UCSD-AML1 (cell line): ENCODE data around the gene DEF6.

ENCODE experiments used
- DNase-seq: peaks from one replicate; lab custom pipeline; 2025; ENCODE audit not compliant: unreplicated experiment; lab: John Stamatoyannopoulos, UW

Gene DEF6, protein sequence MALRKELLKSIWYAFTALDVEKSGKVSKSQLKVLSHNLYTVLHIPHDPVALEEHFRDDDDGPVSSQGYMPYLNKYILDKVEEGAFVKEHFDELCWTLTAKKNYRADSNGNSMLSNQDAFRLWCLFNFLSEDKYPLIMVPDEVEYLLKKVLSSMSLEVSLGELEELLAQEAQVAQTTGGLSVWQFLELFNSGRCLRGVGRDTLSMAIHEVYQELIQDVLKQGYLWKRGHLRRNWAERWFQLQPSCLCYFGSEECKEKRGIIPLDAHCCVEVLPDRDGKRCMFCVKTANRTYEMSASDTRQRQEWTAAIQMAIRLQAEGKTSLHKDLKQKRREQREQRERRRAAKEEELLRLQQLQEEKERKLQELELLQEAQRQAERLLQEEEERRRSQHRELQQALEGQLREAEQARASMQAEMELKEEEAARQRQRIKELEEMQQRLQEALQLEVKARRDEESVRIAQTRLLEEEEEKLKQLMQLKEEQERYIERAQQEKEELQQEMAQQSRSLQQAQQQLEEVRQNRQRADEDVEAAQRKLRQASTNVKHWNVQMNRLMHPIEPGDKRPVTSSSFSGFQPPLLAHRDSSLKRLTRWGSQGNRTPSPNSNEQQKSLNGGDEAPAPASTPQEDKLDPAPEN

DNA sequence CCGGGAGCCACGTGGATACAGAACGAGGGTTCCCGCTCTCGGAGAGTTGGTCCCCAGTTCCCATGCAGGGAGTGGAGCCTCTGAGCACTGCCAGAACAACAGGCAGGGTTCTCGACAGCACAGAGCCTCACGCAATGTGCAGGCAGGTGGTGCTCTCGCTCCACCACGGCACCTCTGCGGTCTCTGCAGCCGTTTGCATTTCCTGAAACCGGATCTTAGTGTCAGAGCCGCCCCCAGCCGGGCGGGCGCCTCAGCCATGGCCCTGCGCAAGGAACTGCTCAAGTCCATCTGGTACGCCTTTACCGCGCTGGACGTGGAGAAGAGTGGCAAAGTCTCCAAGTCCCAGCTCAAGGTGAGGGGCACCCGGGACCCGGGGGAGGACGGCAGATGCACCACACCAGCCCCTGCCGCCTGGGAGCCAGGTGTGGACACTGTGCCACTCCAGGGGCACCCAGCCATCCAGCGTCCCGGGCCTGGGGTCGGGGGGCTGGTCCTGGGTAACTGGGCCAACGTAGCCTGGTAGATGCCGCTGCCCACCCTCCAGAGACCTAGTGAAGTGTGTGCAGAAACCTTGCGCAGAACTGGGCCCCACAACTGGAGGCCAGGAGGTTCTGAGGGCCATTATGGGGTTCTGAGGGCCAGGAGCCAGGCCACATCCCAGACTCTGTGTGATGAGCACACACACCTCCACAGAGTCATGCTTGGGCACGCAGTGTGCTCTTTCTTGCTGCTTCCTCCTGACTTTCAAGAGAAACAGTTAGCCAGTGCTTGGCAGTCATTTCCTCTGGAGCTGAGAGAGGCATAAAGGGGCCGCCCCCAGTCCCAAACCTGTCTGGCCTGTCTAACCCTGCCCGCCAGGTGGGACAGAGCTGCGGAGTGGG is at the start of gene DEF6:
Gene DEF6 (plus strand): TSS at position 218 of the 881 bp plus-strand sequence. CDS start 39 bp downstream, at position 257.
- peak; percentile 91 for DNase-seq

GRCh38 chr6:35248300-35248699 is 49.3 kb upstream of the DEF6 start:
- DNase-seq, result no peak

- DNase-seq, result no peak
These were observed 48.7 kb upstream of the DEF6 start for GRCh38 chr6:35248965-35249364.

GRCh38 chr6:35251949-35252348 is 45.7 kb upstream of the DEF6 start:
- no peak for DNase-seq

DNA sequence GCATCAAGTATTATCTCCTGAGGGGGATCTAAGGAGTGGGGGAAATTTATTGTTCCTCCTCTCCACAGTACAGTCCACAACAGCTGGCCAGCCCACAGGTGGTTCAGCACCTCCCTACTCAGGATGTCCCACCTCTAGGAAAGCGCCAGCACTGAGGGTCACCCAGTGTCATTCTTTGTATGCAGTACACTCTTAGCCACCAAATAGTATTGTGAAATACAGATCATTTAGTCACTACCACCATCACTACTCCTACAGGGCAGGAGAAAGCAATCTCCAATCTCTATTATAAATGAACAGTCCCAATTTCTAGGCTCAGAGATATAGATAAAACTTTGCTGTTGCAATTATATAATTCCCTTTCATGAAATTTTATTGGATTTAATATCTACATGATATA is 44.4 kb upstream of the DEF6 start:
- no peak for DNase-seq

- DNase-seq, result no peak
These were observed 39.3 kb upstream of the DEF6 start for GRCh38 chr6:35258336-35258735.

GRCh38 chr6:35258858-35259193 is 38.8 kb upstream of the DEF6 start:
- DNase-seq, result no peak

GRCh38 chr6:35259194-35259947 is 38.2 kb upstream of the DEF6 start, which contains the start of gene ZNF76:
Gene ZNF76, plus strand, starts transcription at chr6:35259735. Its CDS starts 21,417 bp downstream, at chr6:35281152.
- DNase-seq, result peak; percentile 98

GRCh38 chr6:35259948-35260590 is 37.5 kb upstream of the DEF6 start:
- peak; percentile 79 for DNase-seq

GRCh38 chr6:35260591-35261570 is 36.7 kb upstream of the DEF6 start:
- no peak for DNase-seq

DNA sequence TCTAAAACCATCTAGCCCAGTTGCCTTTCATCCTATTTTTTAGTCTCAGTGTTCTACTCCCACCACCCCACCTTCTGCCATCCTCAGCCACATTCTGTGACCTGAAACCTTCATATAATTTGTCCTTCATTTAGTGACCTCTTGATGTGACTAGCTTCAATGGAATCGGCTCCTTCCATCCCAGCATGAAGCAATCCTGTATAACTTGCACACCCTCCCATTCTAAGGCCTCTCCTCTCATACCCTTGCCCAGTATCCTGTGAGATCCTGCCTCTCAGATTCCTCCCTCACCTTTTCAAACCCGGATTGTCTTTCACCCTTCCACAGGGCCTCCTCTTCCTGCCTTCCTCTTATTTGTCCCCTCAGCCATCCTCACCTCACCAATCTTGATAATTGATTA is 35.0 kb upstream of the DEF6 start:
- DNase-seq, result no peak

- no peak for DNase-seq
These were observed 32.9 kb upstream of the DEF6 start for GRCh38 chr6:35264550-35265274.

DNA sequence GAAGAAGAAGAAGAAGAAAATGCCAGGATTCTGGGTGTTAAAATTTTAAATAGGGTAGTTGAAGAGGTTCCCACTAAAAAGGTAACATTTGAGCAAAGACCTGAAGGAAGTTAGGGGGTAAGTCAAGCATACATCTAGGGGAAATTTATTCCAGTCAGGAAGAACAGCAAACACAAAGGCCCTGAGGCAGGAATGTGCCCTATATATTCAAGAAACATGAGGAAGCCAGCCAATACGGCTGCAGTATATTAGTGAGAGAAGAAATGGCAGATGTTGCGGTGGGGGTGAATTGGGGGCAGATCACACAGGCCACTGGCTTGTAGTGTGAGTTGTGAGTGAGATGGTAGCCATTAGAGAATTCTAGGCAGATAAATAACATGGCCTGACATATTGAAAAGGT is 32.1 kb upstream of the DEF6 start:
- DNase-seq, result no peak

- DNase-seq, result no peak
These were observed 30.2 kb upstream of the DEF6 start for GRCh38 chr6:35267446-35267845.

DNA sequence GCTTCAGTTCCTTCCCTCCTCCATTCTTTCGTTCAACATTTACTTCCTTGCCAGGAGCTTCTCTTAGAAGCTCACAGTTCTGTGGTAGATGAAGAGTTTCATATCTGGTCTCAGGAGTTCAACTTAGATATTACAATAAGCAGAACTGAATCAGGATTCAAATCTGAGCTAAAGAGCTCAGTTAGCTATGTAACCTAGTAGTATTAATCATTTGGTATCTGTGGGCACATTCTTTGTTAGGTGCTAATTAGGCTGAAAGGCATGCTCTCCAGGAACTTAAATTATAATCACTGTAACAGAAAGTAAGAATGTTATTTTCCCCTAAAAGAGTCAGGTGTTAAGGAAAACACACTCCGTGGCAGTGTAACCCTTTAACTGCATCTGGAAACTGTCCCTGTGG is 29.7 kb upstream of the DEF6 start:
- no peak for DNase-seq

GRCh38 chr6:35272005-35272404 is 25.6 kb upstream of the DEF6 start:
- no peak for DNase-seq

GRCh38 chr6:35273822-35274559 is 23.6 kb upstream of the DEF6 start:
- no peak for DNase-seq

GRCh38 chr6:35275744-35276260 is 21.8 kb upstream of the DEF6 start:
- no peak for DNase-seq
